Colonic mucosa (tissue), 4 donors: ENCODE measurements around the gene ANKRD33B. TPM values are rescaled to one million over a fixed set of nuclear protein-coding genes. Genes with fewer than 3 reads are reported as not detected.
"Not testable (repeated sequence)": the region's sequence is repeated elsewhere in the genome, so short reads cannot be mapped to it uniquely, and the experiment has no call there.

ENCODE experiments used
- DNase-seq: peaks from one replicate; pipeline ENCODE4 v3.0.0-alpha.2; 2020
- H3K27ac ChIP-seq: fragments of 200-600 bp; one replicate; pipeline ENCODE4 v1.8.0; 2021
- H3K27me3 ChIP-seq: fragments of 200-600 bp; one replicate; pipeline ENCODE4 v1.8.0; 2021
- H3K36me3 ChIP-seq: fragments of 200-600 bp; one replicate; pipeline ENCODE4 v1.8.0; 2021
- H3K4me1 ChIP-seq: fragments of 200-600 bp; one replicate; pipeline ENCODE4 v1.8.0; 2021; ENCODE audit warnings: mild to moderate bottlenecking
- H3K4me3 ChIP-seq: fragments of 200-600 bp; one replicate; pipeline ENCODE4 v1.8.0; 2021
- H3K9ac ChIP-seq, 2 donors: one replicate each; pipeline ENCODE4 v1.7.0; 2013; ENCODE audit warnings: control low read depth in 2 of 2, low read depth in 2 of 2, low read length in 2 of 2
- H3K9me3 ChIP-seq: fragments of 200-600 bp; one replicate; pipeline ENCODE4 v1.8.0; 2021
- intact Hi-C: fragments of 100-400 bp; cut with DNase I; formaldehyde crosslinking; loops from one replicate; pipeline ENCODE4 v1.14.1; 2022
- total RNA-seq, 2 donors: library from RNA; stranded (reverse); fragmentation: NEBNext Ultra II Directional in 1 of 2; extraction: Animal tissue kit (Norgen Biotek cat#: 25700) in 1 of 2; gene quantifications; one replicate each; pipeline ENCODE4 v1.2.1, GENCODE V29; 2021
- TF ChIP-seq, protein P1 (sequence below): fragments of 200-600 bp; IDR thresholded peaks from one replicate; pipeline ENCODE4 v1.8.0; 2022; ENCODE audit warnings: antibody characterized with exemption, mild to moderate bottlenecking
- donor health status: healthy.
- donor health status: DM: no; HTN: no; CAD: no.
- donor health status: DM: no; HTN: no; CAD: no.

ANKRD33B gene
- total RNA-seq, 2 donors from 2014 or later: 0.47 to 0.66 TPM

GRCh38 chr5:10635867-10636350 lies 72.0 kb downstream of the ANKRD33B start:
- H3K27me3 ChIP-seq: no peaks in the 10 kb centered on the region
- no peak overlapping the region for H3K4me3 ChIP-seq
- intact Hi-C loops: no loop called here
- H3K27ac ChIP-seq: no peak overlapping the region
- no peaks in the 10 kb centered on the region for H3K9me3 ChIP-seq
- TF ChIP-seq, protein P1, sequence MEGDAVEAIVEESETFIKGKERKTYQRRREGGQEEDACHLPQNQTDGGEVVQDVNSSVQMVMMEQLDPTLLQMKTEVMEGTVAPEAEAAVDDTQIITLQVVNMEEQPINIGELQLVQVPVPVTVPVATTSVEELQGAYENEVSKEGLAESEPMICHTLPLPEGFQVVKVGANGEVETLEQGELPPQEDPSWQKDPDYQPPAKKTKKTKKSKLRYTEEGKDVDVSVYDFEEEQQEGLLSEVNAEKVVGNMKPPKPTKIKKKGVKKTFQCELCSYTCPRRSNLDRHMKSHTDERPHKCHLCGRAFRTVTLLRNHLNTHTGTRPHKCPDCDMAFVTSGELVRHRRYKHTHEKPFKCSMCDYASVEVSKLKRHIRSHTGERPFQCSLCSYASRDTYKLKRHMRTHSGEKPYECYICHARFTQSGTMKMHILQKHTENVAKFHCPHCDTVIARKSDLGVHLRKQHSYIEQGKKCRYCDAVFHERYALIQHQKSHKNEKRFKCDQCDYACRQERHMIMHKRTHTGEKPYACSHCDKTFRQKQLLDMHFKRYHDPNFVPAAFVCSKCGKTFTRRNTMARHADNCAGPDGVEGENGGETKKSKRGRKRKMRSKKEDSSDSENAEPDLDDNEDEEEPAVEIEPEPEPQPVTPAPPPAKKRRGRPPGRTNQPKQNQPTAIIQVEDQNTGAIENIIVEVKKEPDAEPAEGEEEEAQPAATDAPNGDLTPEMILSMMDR: no peak
- H3K9ac ChIP-seq: no peak overlapping the region
- H3K36me3 ChIP-seq: no peaks in the 10 kb centered on the region
- no peak for DNase-seq
- no peaks in the 10 kb centered on the region for H3K4me1 ChIP-seq

DNA sequence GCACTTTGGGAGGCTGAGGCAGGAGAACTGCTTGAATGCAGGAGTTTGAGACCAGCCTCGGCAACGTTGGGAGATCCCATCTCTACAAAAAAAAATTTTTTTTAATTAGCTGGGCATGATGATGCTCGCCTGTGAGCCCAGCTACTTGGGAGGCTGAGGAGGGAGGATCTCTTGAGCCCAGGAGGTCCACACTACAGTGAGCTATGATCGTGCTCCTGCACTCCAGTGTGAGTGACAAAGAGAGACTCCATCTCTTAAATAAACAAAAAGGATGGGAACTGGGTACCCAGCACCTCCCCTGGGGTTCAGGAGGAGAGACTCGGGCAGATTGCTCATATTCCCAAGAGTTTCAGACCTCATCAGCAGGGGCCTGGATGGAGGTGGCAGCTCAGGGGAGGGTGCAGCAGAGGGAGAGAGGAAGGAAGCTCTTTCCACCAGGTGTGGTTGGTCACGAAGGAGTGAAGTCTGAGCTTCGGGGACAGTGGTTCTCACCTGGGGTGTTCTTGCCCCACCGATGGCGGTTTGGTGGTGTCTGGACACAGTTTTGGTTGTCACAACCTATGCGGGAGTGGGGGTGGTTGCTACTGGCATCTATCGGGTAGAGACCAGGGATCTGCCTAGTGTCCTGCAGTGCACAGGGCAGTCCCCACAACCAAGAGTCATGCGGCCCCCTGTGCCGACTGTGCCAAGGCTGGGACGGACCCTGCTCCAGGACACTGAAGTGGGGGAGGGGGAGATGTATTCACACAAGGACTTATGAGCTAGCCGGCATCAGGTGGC lies 72.7 kb downstream of the ANKRD33B start:
- Histone ChIP-seq H3K9ac (no peak overlapping the region), H3K27ac (no peak overlapping the region), H3K4me3 (no peak overlapping the region), H3K4me1 (no peaks in the 10 kb centered on the region), H3K36me3 (no peaks in the 10 kb centered on the region), H3K27me3 (no peaks in the 10 kb centered on the region), H3K9me3 (no peaks in the 10 kb centered on the region)
- intact Hi-C loops: no loop called here
- no peak for DNase-seq
- TF ChIP-seq, protein P1: no peak

DNA sequence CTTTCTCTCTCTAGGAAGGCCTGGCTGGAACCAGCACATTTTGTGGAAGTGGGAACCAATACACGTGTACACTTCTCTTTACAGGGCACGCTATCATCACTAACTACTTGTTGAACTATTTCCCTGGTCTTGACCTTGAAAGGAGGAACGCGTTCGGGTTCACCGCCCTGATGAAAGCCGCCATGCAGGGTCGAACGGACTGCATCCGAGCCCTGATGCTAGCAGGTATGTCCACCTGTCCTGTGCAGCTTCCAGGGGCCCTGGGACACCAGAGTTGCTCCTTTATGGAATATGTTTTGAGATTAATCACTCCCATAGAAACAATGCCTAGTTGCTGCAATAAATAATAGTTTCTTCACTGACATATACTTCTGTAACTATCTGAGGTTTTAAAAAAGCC lies 74.1 kb downstream of the ANKRD33B start:
- Histone ChIP-seq H3K9ac (no peak overlapping the region), H3K27ac (no peak overlapping the region), H3K9me3 (no peaks in the 10 kb centered on the region), H3K36me3 (no peaks in the 10 kb centered on the region), H3K4me1 (no peaks in the 10 kb centered on the region), H3K27me3 (no peaks in the 10 kb centered on the region), H3K4me3 (no peak overlapping the region)
- TF ChIP-seq, protein P1: no peak
- no peak for DNase-seq
- intact Hi-C loops: no loop called here

DNA sequence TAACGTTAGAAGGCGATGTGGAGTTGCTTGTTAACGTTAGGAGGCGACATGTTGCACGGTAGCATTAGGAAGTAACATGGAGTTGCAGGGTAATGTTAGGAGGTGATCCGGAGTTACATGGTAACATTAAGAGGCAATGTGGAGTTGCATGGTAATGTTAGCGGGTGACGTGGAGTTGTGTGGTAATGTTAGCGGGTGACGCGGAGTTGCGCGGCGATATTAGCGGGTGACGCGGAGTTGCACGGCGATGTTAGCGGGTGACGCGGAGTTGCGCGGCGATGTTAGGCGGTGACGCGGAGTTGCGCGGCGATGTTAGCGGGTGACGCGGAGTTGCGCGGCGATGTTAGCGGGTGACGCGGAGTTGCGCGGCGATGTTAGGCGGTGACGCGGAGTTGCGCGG lies 74.9 kb downstream of the ANKRD33B start:
- H3K27ac ChIP-seq, H3K27me3 ChIP-seq, H3K9ac ChIP-seq, H3K4me1 ChIP-seq, H3K4me3 ChIP-seq, H3K9me3 ChIP-seq, intact Hi-C loops, DNase-seq, H3K36me3 ChIP-seq: not testable (repeated sequence)

GRCh38 chr5:10639846-10640368 lies 76.0 kb downstream of the ANKRD33B start:
- H3K36me3 ChIP-seq: no peaks in the 10 kb centered on the region
- H3K27me3 ChIP-seq: no peaks in the 10 kb centered on the region
- H3K4me1 ChIP-seq: no peaks in the 10 kb centered on the region
- H3K9me3 ChIP-seq: no peaks in the 10 kb centered on the region
- DNase-seq: no peak
- no peak overlapping the region for H3K4me3 ChIP-seq
- intact Hi-C loops: no loop called here
- H3K27ac ChIP-seq: no peak overlapping the region
- H3K9ac ChIP-seq: no peak overlapping the region
- TF ChIP-seq, protein P1: no peak

DNA sequence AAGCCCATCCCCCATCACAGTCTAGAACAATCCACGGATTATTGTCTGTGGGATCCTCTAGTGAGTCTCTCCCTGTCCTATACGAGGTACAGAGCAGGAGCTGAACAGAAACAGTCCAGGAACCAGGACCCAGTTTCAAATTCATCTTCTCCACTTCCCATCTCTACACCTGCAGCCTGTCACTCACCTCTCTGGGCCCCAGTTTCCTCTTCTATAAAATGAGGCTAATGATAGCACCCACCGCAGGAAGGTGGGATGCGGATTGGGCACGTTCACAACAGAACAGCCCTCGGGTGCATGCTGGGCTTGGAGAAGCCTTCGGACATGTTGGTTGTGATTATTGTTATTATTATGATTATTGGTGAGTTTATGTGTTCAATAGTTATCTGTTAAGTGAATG lies 78.5 kb downstream of the ANKRD33B start:
- Histone ChIP-seq H3K4me1 (no peaks in the 10 kb centered on the region), H3K9ac (no peak overlapping the region), H3K4me3 (no peak overlapping the region), H3K36me3 (no peaks in the 10 kb centered on the region), H3K9me3 (no peaks in the 10 kb centered on the region), H3K27ac (no peak overlapping the region), H3K27me3 (no peaks in the 10 kb centered on the region)
- no peak for DNase-seq
- intact Hi-C loops: no loop called here
- TF ChIP-seq, protein P1: no peak
